PC-9 (cell line): ENCODE measurements around the gene SPACDR.

Experiments
- EZH2 ChIP-seq: fragments of 200-600 bp; sonication (generic); IDR thresholded peaks from 2 replicates; pipeline ENCODE4 v1.8.0; 2017; ENCODE audit warnings: antibody characterized with exemption, low read depth
- TF ChIP-seq, protein P1 (sequence below): fragments of 200-600 bp; sonication (generic); conservative IDR thresholded peaks from 2 replicates; pipeline ENCODE4 v1.6.1; 2017; ENCODE audit warnings: mixed run types, antibody characterized with exemption, mild to moderate bottlenecking, moderate library complexity

- TF ChIP-seq, protein P1, sequence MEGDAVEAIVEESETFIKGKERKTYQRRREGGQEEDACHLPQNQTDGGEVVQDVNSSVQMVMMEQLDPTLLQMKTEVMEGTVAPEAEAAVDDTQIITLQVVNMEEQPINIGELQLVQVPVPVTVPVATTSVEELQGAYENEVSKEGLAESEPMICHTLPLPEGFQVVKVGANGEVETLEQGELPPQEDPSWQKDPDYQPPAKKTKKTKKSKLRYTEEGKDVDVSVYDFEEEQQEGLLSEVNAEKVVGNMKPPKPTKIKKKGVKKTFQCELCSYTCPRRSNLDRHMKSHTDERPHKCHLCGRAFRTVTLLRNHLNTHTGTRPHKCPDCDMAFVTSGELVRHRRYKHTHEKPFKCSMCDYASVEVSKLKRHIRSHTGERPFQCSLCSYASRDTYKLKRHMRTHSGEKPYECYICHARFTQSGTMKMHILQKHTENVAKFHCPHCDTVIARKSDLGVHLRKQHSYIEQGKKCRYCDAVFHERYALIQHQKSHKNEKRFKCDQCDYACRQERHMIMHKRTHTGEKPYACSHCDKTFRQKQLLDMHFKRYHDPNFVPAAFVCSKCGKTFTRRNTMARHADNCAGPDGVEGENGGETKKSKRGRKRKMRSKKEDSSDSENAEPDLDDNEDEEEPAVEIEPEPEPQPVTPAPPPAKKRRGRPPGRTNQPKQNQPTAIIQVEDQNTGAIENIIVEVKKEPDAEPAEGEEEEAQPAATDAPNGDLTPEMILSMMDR: no peak
- no peak for TF ChIP-seq EZH2
Measured at GRCh38 chr7:100444311-100445278, 19.5 kb downstream of the SPACDR start.
